Right forelimb (tissue), 1 donor: ENCODE data around the gene CACNA1C.
"Not testable (repeated sequence)": the region's sequence is repeated elsewhere in the genome, so short reads cannot be mapped to it uniquely, and the experiment has no call there.

Experiments
- DNase-seq: peaks from one replicate; pipeline ENCODE4 v3.0.0-alpha.2; 2018

The CACNA1C gene

GRCh38 chr12:2076728-2077127 is 23.9 kb downstream of the CACNA1C start:
- no peak for DNase-seq

DNA sequence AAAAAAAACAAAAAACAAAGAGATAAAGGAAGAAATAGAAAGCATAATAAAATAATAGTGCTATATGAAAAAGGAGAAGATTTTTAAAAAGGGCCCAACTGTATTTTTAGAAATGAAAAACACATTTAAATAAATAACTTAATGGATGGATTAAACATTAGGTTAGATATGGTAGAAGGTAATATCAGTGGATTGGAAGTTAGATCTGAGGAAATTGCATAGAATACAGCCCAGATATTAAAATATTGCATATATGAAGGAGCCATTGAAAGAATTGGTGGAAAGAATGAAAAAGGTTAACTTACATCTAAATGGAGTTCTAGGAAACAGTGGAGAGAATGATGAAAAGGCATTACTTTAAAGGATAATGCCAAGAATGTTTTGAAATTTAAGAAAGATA is 27.8 kb downstream of the CACNA1C start:
- no peak for DNase-seq

GRCh38 chr12:2082321-2082720 is 29.5 kb downstream of the CACNA1C start:
- DNase-seq: no peak

- DNase-seq: no peak
These were observed 30.2 kb downstream of the CACNA1C start for GRCh38 chr12:2083008-2083407.

DNA sequence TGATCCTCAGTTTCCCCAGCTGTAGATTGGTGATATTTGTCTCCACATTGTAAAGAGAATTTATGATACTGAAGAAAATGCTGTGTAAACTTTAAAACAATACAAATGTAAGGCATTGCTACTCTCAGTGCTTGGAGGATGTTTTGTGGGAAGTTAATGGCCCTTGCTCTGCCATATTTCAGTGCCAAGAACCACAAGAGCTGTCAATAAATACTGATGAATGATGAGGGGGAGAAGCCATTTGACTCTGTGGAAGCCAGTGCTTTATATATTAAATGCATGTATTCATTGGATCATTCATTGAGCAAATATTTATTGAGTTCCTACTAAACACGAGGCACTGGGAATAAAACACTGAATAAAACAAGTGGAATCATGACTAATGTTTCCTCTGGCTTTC is 30.8 kb downstream of the CACNA1C start:
- no peak for DNase-seq

- DNase-seq: no peak
These were observed 31.9 kb downstream of the CACNA1C start for GRCh38 chr12:2084553-2085296.

- DNase-seq: no peak
These were observed 39.6 kb downstream of the CACNA1C start for GRCh38 chr12:2092354-2092753.

DNA sequence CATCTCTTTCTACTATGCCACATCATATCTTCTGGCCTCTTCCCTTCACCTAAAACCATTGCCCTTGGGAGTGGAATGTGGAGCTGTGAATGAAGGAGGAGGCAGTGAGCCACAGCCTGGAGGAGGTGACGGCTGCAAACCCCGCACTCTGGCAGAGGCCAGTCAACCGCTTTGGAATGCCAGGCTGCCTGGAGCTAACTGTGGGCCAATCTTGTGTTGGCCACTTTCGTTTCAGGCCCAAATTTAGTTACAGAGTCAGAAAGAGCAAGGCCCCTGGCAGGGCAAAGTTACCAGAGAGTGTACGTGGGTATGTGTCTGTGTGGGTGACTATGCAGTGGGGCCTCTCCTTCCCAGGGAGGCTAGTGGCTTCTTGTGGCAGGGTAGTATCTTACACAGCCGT is 40.1 kb downstream of the CACNA1C start:
- no peak for DNase-seq

GRCh38 chr12:2094597-2094996 is 41.8 kb downstream of the CACNA1C start:
- no peak for DNase-seq

DNA sequence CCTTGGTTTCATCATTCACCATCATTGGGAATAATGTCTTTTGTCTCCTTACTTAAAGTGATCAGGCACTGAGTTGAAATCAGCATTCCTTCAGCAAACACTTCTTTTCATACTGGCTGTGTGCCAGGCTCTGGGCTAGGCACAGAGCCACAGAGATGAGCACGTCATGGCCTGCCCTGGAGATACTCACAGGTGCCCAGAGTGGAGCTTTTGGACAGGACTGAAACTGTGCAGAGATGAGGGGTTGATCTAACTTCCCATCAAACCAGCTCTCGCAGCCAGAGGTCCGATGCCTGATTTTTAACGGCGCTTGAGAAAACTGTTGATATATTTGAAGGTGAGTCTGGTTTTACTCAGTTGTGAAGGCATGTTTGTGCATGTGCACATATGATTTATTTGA is 43.1 kb downstream of the CACNA1C start:
- DNase-seq: no peak

GRCh38 chr12:2097617-2098016 is 44.8 kb downstream of the CACNA1C start:
- DNase-seq: no peak

GRCh38 chr12:2098852-2099251 is 46.1 kb downstream of the CACNA1C start:
- no peak for DNase-seq

GRCh38 chr12:2099595-2099994 is 46.8 kb downstream of the CACNA1C start:
- no peak for DNase-seq

GRCh38 chr12:2101359-2101758 is 48.6 kb downstream of the CACNA1C start:
- no peak for DNase-seq

DNA sequence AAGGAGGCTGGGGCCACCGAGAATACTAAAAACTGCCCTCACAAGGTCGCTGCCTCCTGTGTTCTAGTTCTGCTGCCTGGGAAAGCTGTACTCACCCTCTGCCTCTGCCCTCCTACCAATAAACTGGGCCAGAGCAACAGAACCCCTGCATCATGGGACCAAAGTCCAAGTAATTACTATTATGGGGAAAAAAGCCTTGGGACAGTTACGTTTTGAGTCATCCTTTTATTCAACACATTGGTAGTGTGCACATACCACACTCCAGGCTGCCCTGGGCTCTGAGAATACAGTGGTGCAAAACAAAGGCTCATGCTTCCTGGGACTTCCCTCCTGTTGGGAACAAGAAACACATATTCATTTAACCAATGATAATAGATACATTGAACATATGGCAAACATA is 49.0 kb downstream of the CACNA1C start:
- DNase-seq: no peak

GRCh38 chr12:2102736-2103135 is 49.9 kb downstream of the CACNA1C start:
- DNase-seq: not testable (repeated sequence)

GRCh38 chr12:2105387-2105786 is 52.6 kb downstream of the CACNA1C start:
- not testable (repeated sequence) for DNase-seq

DNA sequence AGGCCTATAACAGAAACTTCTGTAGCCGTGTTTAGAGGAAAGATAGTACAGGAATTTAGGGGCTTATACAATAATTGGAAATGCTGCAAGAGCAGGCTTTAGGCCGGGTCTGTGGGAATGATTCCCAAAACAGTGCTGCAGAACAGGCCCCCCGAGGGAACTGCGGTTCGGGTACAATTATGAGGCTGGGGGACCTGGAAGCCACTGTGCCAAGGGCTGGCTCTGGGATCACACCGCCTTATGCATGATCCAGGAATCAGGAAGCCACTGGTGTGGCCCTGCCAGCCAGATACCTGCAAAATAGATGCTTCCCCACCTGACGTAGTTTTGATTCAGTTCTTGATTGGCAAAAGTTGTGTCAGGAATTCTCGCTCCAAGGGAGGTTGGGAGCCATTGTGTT is 55.4 kb downstream of the CACNA1C start:
- DNase-seq: no peak

DNA sequence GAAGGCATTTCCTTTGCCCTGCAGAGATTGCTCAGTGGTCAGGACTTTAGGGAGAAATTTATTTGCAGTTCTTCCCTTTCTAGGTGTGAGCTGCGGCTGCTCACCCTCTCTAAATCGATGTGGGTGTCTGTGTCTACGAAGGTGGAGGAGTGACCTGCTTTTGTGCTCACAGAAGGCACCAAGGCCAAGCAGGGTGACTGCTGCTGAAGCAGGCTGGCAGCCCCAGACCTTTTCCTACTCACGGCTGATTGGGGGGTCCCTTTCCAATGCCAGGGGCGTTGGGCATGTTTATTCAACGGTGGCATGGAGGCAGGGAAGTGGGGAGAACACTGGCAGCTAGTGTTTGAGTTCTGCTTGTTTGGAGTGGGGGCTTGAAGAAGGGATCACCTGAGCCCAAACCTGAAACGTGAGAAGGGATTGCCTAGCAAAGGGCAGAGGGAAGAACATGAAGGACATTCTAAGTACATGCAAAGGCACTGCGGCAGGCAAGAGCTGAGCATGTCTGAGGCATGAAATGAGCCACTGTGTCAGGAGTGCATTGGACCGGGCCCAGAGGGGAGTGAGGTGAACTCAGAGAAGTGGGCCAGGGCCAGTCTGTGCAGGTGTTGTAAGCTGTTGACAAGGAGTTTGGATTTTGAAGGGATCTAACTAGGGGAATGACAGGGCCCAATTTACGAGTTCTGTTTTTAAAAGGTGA is 56.3 kb downstream of the CACNA1C start:
- no peak for DNase-seq

- no peak for DNase-seq
These were observed 57.3 kb downstream of the CACNA1C start for GRCh38 chr12:2110127-2110526.

DNA sequence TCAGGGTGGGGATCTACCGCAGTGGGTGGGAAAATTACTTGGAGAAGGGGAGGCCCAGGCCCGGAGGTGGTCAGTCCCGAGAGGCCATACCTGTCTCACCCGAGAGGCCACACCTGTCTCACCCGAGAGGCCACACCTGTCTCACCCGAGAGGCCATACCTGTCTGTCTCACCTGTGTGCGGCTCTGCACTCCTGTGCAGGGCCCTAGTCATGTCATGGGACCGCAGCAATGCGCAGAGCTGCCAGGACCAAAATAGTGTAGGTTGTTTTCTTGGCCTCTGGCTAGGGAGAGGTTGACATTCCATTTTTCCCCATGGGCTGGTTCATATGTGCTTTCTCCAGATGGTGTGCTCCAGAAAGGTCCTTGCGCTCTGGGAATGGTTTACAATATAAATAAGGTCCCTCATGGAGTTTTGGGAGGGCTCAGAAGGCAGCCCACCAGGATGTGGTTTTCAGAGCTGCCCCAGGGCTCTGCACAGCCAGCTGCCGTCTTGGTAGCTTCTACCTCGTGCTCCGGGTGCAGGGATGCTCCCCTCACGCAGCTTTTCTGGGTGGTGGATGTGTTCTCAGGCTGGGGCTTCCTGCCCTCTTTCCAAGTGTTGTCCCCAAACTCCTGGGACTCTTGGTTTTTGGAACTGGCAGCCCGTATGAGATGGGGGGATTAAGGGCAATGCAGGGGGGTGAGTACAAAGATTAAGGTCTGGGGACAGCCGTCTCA is 58.2 kb downstream of the CACNA1C start:
- DNase-seq: no peak

DNA sequence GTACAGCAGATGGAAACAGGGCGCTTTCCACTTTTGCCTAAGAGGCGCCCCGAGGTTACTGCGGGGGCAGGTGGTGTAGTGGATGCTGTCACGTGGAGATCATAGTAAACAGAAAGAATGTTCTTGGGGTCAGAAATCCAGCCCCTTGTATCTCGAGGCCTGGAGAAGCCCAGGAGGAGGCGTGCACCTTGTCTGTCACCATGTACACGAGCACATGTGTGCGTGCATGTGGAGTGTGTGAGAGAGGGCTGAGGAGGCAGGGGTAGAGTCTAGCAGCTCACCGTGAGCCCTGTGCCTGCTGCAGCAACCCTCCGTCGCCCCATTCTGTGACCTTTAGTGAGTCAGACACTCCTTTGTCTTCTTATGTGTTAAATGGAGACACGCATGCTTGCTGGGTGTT is 59.0 kb downstream of the CACNA1C start:
- no peak for DNase-seq

- no peak for DNase-seq
These were observed 59.6 kb downstream of the CACNA1C start for GRCh38 chr12:2112401-2112800.
